DMS79 (cell line): ENCODE results near the gene DNLZ.

Source experiments
- DNase-seq: peaks from one replicate; lab custom pipeline; 2025; lab: John Stamatoyannopoulos, UW

The DNLZ gene

GRCh38 chr9:136375096-136375495, 11.6 kb upstream of the DNLZ start:
- no peak for DNase-seq

GRCh38 chr9:136374183-136374575, 10.6 kb upstream of the DNLZ start:
- DNase-seq: no peak

GRCh38 chr9:136373300-136374182, 10.0 kb upstream of the DNLZ start, which contains the start of gene CARD9:
TSS of gene CARD9 (minus strand) at chr9:136373669. CDS start at chr9:136372078, 1,591 bp downstream.
- DNase-seq: no peak

- peak; percentile 6 for DNase-seq
These were observed 9.2 kb upstream of the DNLZ start for GRCh38 chr9:136372561-136373299.

GRCh38 chr9:136372006-136372405, 8.5 kb upstream of the DNLZ start:
- no peak for DNase-seq

GRCh38 chr9:136371533-136371880, 8.0 kb upstream of the DNLZ start:
- DNase-seq: no peak

GRCh38 chr9:136370687-136371532, 7.4 kb upstream of the DNLZ start:
- DNase-seq: no peak

- no peak for DNase-seq
These were observed 6.5 kb upstream of the DNLZ start for GRCh38 chr9:136370037-136370436.

- DNase-seq: no peak
These were observed 4.6 kb upstream of the DNLZ start for GRCh38 chr9:136368190-136368589.

- DNase-seq: no peak
These were observed 4.0 kb upstream of the DNLZ start for GRCh38 chr9:136367296-136368145.

GRCh38 chr9:136366826-136367225, 3.3 kb upstream of the DNLZ start:
- DNase-seq: no peak

GRCh38 chr9:136365775-136366222, 2.3 kb upstream of the DNLZ start:
- DNase-seq: no peak

- DNase-seq: no peak
These were observed 1.6 kb upstream of the DNLZ start for GRCh38 chr9:136364942-136365774.

GRCh38 chr9:136363949-136364748, 605 bp upstream of the DNLZ start:
- DNase-seq: peak; percentile 29

GRCh38 chr9:136362450-136362784, 1.1 kb downstream of the DNLZ start:
- DNase-seq: no peak

- DNase-seq: no peak
These were observed 1.6 kb downstream of the DNLZ start for GRCh38 chr9:136361754-136362449.

- no peak for DNase-seq
These were observed 2.3 kb downstream of the DNLZ start for GRCh38 chr9:136361047-136361753.
